Measurements from ENCODE around the gene IPO8. TPM values are rescaled to one million over a fixed set of nuclear protein-coding genes. Genes with fewer than 3 reads are reported as not detected.

Gene IPO8
- total RNA-seq (18.5 TPM), polyA plus RNA-seq (ENCODE audit: insufficient read depth in 1 of 8, insufficient read length in 8 of 8, low replicate concordance in 1 of 8) (10 to 100 TPM; 22.9 to 33.8 (median 28.7) TPM)
- long read RNA-seq, donor 1, full-length matches to known transcripts: 2 of 2 reads
- long read RNA-seq, donor 1, partial matches to known transcripts: 0 of 2 reads
- long read RNA-seq, donor 1, other reads (novel, unspliced or antisense): 0 of 2 reads
- long read RNA-seq, donor 2: 0 reads
- long read RNA-seq, donor 3, full-length matches to known transcripts: 3 of 3 reads
- long read RNA-seq, donor 3, partial matches to known transcripts: 0 of 3 reads
- long read RNA-seq, donor 3, other reads (novel, unspliced or antisense): 0 of 3 reads
- long read RNA-seq, donor 4: 0 reads
- long read RNA-seq, donor 5, full-length matches to known transcripts: 2 of 13 reads
- long read RNA-seq, donor 5, partial matches to known transcripts: 11 of 13 reads
- long read RNA-seq, donor 5, other reads (novel, unspliced or antisense): 0 of 13 reads
- long read RNA-seq, donor 6, full-length matches to known transcripts: 1 of 1 reads
- long read RNA-seq, donor 6, partial matches to known transcripts: 0 of 1 reads
- long read RNA-seq, donor 6, other reads (novel, unspliced or antisense): 0 of 1 reads
- long read RNA-seq, donor 7: 0 reads
- long read RNA-seq, donor 8: 0 reads
- long read RNA-seq, donor 9: 0 reads
- long read RNA-seq, donor 10, full-length matches to known transcripts: 2 of 7 reads
- long read RNA-seq, donor 10, partial matches to known transcripts: 5 of 7 reads
- long read RNA-seq, donor 10, other reads (novel, unspliced or antisense): 0 of 7 reads
- long read RNA-seq, donor 11, full-length matches to known transcripts: 2 of 2 reads
- long read RNA-seq, donor 11, partial matches to known transcripts: 0 of 2 reads
- long read RNA-seq, donor 11, other reads (novel, unspliced or antisense): 0 of 2 reads

DNA sequence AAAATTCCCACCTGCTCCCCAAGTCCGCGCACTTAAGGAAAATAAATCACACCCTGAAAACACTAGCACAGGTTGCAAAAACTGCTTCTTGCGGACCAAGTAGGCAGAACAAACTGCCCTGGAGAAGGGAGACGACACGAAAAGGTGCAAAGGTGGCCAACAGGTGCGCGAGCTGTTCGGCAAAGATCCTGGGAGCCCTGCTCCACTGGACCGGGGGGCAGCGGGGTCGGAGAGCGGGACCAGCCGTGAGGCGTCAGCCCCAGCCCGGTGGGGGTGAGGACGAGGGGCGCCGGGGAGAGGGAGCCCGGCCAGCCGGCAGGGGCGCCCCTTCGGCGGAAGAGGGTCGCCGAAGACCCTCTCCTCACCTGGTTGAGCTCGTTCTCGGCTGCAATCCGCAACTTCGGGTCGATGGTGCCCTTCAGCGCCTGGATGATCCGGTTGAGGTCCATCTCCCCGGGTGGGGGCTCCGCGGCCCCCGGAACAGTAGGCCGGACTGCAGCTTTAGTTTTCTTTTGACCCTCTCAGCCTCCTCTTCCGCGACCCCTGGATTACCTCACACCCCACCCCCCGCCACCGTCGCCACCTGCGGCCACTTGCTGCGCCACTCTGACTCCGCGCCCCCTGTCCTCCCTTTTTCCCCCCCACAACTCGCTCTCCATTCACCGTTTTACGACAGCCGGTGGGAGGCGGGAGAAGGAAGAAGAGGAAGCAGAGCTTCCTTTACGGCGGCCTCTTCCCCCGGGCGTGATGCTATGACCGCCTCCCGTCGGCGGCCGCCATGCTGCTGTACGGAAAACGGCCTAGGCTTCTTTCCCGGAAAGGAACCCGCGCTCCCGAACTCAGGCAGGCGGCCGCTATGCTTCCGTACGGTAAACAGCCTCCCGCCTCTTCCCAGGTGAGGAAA is at the start of gene IPO8:
Gene IPO8, minus strand, starts transcription at position 671 of the 904 bp plus-strand sequence. Its CDS starts 222 bp downstream, at position 449.
- no peaks in the 10 kb centered on the region for H3K27me3 ChIP-seq (ENCODE audit: control insufficient read depth, insufficient read depth, low read length)
- H3K4me3 ChIP-seq (ENCODE audit: low read length): peak within 1 kb of the TSS; percentile 91
- WGBS (ENCODE audit: insufficient coverage): under 1% methylated on average over 59 of the region's 71 CpGs
- H3K27ac ChIP-seq (ENCODE audit: low read length): peak within 1 kb of the TSS; percentile 43
- H3K4me1 ChIP-seq (ENCODE audit: control insufficient read depth, insufficient read depth, low read length): peaks cover 6% of the 10 kb centered on the region
- no peaks in the 10 kb centered on the region for H3K36me3 ChIP-seq (ENCODE audit: control insufficient read depth, insufficient read depth, low read length)
- no peaks in the 10 kb centered on the region for H3K9me3 ChIP-seq (replicated peaks; ENCODE audit: control insufficient read depth, low read depth, low read length)
- peak; percentile 99 for DNase-seq

DNA sequence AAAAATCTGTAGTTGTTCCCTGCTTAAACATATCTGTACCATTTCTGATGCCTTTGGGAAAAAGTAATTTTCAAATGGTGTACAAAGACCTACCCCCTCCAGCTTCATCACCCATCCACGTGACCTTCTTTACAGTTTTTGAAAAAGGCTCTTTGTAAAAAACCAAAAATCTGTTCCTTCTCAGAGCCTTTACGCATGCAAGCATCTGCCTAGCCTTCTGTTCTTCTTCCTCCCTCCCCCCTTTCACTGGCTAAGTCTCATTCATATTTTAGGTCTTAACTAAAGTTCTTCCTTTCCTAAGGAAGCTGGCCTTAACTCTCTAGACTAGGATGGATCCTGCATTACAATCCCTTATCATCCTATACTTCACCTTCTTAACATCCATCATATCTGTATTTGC is 48.7 kb upstream of the IPO8 start:
- 95% methylated on average over 2 of the region's 2 CpGs for WGBS (ENCODE audit: insufficient coverage)
- no peaks in the 10 kb centered on the region for H3K4me1 ChIP-seq (ENCODE audit: control insufficient read depth, insufficient read depth, low read length)
- H3K4me3 ChIP-seq (ENCODE audit: low read length): no peak overlapping the region
- no peaks in the 10 kb centered on the region for H3K9me3 ChIP-seq (replicated peaks; ENCODE audit: control insufficient read depth, low read depth, low read length)
- H3K27me3 ChIP-seq (ENCODE audit: control insufficient read depth, insufficient read depth, low read length): no peaks in the 10 kb centered on the region
- H3K27ac ChIP-seq (ENCODE audit: low read length): no peak overlapping the region
- H3K36me3 ChIP-seq (ENCODE audit: control insufficient read depth, insufficient read depth, low read length): peaks cover 12% of the 10 kb centered on the region
- DNase-seq: no peak

DNA sequence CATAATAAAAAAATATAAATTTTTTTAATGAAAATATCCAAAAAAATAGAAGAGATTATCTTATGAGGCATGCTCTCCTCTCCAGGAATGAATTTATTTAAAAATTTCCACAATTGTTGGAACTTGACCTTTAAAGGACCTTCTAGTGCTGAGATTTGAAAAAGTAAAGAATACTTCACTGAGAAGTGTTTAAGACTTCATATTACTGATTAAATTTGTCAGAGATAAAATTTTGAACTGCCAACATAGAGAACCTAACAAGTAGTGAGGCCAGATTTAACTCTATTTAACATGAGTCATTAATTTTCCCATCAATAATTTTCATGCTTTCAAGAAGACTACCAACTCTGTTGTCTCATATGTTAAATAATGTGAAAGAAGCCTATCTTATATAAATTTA is 44.6 kb upstream of the IPO8 start:
- Histone ChIP-seq H3K4me1 (ENCODE audit: control insufficient read depth, insufficient read depth, low read length) (no peaks in the 10 kb centered on the region), H3K27me3 (ENCODE audit: control insufficient read depth, insufficient read depth, low read length) (no peaks in the 10 kb centered on the region), H3K4me3 (ENCODE audit: low read length) (no peak overlapping the region), H3K27ac (ENCODE audit: low read length) (no peak overlapping the region), H3K36me3 (ENCODE audit: control insufficient read depth, insufficient read depth, low read length) (peaks cover 12% of the 10 kb centered on the region), H3K9me3 (replicated peaks; ENCODE audit: control insufficient read depth, low read depth, low read length) (no peaks in the 10 kb centered on the region)
- no peak for DNase-seq

DNA sequence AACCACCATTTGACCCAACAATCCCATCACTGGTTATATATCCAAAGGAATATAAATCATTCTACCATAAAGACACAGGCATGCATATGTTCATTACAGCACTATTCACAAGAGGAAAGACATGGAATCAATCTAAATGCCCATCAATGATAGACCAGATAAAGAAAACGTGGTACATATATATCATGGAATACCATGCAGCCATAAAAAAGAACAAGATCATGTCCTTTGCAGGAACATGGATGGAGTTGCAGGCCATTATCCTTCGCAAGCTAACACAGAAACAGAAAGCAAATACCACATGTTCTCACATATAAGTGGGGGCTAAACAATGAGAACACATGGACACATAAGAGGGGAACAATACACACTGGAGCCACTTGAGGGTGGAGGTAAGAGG is 43.4 kb upstream of the IPO8 start:
- Histone ChIP-seq H3K4me1 (ENCODE audit: control insufficient read depth, insufficient read depth, low read length) (no peaks in the 10 kb centered on the region), H3K36me3 (ENCODE audit: control insufficient read depth, insufficient read depth, low read length) (peaks cover 17% of the 10 kb centered on the region), H3K27me3 (ENCODE audit: control insufficient read depth, insufficient read depth, low read length) (no peaks in the 10 kb centered on the region), H3K27ac (ENCODE audit: low read length) (no peak overlapping the region), H3K4me3 (ENCODE audit: low read length) (no peak overlapping the region), H3K9me3 (replicated peaks; ENCODE audit: control insufficient read depth, low read depth, low read length) (no peaks in the 10 kb centered on the region)
- no CpG with 5 or more reads among the region's 2 CpGs for WGBS (ENCODE audit: insufficient coverage)
- DNase-seq: no peak

GRCh38 chr12:30732954-30733637 is 37.4 kb upstream of the IPO8 start:
- Histone ChIP-seq H3K4me3 (ENCODE audit: low read length) (no peak overlapping the region), H3K4me1 (ENCODE audit: control insufficient read depth, insufficient read depth, low read length) (no peaks in the 10 kb centered on the region), H3K27ac (ENCODE audit: low read length) (no peak overlapping the region), H3K36me3 (ENCODE audit: control insufficient read depth, insufficient read depth, low read length) (peaks cover 22% of the 10 kb centered on the region), H3K27me3 (ENCODE audit: control insufficient read depth, insufficient read depth, low read length) (no peaks in the 10 kb centered on the region), H3K9me3 (replicated peaks; ENCODE audit: control insufficient read depth, low read depth, low read length) (no peaks in the 10 kb centered on the region)
- no CpG with 5 or more reads among the region's 2 CpGs for WGBS (ENCODE audit: insufficient coverage)
- no peak for DNase-seq

DNA sequence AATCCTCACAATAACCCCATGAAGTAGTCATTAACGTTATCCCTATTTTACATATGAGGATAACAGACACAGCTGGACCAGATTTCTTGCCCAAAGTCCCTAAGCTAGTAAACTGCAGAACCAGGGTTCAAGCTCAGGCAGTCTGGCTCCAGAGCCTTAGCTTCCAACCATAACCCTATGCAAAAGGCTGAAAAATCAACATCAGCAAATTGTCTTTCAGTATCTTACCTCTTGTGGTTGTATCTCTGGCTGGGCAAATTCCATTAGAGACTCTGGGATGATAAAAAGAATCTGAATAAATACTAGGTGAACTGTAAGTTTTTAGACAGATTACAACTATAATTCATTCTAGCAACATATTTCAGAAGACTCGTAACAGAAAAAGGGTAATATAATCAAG is 34.3 kb upstream of the IPO8 start:
- DNase-seq: no peak
- Histone ChIP-seq H3K36me3 (ENCODE audit: control insufficient read depth, insufficient read depth, low read length) (peaks cover 18% of the 10 kb centered on the region), H3K4me3 (ENCODE audit: low read length) (no peak overlapping the region), H3K9me3 (replicated peaks; ENCODE audit: control insufficient read depth, low read depth, low read length) (no peaks in the 10 kb centered on the region), H3K4me1 (ENCODE audit: control insufficient read depth, insufficient read depth, low read length) (no peaks in the 10 kb centered on the region), H3K27ac (ENCODE audit: low read length) (no peak overlapping the region), H3K27me3 (ENCODE audit: control insufficient read depth, insufficient read depth, low read length) (no peaks in the 10 kb centered on the region)
- 88% methylated on average over 1 of the region's 2 CpGs for WGBS (ENCODE audit: insufficient coverage)

DNA sequence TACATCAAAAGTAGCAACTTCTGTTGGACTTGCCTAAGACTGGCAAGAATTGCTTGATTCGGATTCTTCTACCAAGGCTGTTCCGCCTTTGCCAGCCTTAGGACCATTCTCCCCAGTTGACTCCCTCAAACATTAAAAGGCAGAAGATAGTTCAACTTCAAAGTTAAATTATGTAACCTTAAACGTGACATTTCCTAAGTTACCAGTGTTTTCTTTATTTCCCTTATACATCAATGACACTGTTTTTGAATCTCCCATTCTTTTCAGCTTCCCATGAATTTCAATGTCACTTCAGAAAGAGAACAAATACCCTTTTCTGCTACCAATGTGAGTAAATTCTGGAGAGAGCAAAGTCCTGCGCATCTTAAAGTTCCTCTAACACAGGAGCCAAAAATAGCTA is 33.9 kb upstream of the IPO8 start:
- no CpG with 5 or more reads among the region's 4 CpGs for WGBS (ENCODE audit: insufficient coverage)

GRCh38 chr12:30726647-30727046 is 31.0 kb upstream of the IPO8 start:
- H3K36me3 ChIP-seq (ENCODE audit: control insufficient read depth, insufficient read depth, low read length): peaks cover 21% of the 10 kb centered on the region
- H3K4me1 ChIP-seq (ENCODE audit: control insufficient read depth, insufficient read depth, low read length): no peaks in the 10 kb centered on the region
- H3K9me3 ChIP-seq (replicated peaks; ENCODE audit: control insufficient read depth, low read depth, low read length): no peaks in the 10 kb centered on the region
- H3K27me3 ChIP-seq (ENCODE audit: control insufficient read depth, insufficient read depth, low read length): no peaks in the 10 kb centered on the region
- no peak overlapping the region for H3K27ac ChIP-seq (ENCODE audit: low read length)
- no peak overlapping the region for H3K4me3 ChIP-seq (ENCODE audit: low read length)
- no CpG with 5 or more reads among the region's 1 CpG for WGBS (ENCODE audit: insufficient coverage)
- DNase-seq: no peak

More for the DNA sequence above, 33.9 kb upstream of the IPO8 start:
- H3K36me3 ChIP-seq (ENCODE audit: control insufficient read depth, insufficient read depth, low read length): peaks cover 16% of the 10 kb centered on the region
- H3K9me3 ChIP-seq (replicated peaks; ENCODE audit: control insufficient read depth, low read depth, low read length): no peaks in the 10 kb centered on the region
- no peaks in the 10 kb centered on the region for H3K27me3 ChIP-seq (ENCODE audit: control insufficient read depth, insufficient read depth, low read length)
- no peak overlapping the region for H3K4me3 ChIP-seq (ENCODE audit: low read length)
- no peak overlapping the region for H3K27ac ChIP-seq (ENCODE audit: low read length)
- no peaks in the 10 kb centered on the region for H3K4me1 ChIP-seq (ENCODE audit: control insufficient read depth, insufficient read depth, low read length)
- no peak for DNase-seq

DNA sequence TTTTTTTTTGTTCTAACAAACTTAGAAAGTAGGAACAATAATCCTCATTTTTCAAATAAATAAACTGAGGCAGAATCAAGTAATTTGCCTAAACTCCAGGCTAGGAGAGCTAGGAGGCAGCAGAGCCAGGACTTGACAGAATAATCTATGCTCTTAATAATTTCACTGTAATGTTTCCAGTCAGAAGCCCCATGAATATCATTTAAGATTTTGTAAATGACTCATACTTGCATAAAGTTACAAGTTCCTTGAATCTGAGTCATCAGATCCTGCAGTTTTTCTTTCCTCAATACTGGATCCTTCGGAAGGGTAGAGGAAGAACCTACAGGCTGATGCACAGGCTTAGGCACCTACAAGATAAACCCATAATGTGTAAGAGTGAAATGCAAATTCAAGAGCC is 30.1 kb upstream of the IPO8 start:
- Histone ChIP-seq H3K4me3 (ENCODE audit: low read length) (no peak overlapping the region), H3K36me3 (ENCODE audit: control insufficient read depth, insufficient read depth, low read length) (peaks cover 21% of the 10 kb centered on the region), H3K4me1 (ENCODE audit: control insufficient read depth, insufficient read depth, low read length) (no peaks in the 10 kb centered on the region), H3K9me3 (replicated peaks; ENCODE audit: control insufficient read depth, low read depth, low read length) (no peaks in the 10 kb centered on the region), H3K27ac (ENCODE audit: low read length) (no peak overlapping the region), H3K27me3 (ENCODE audit: control insufficient read depth, insufficient read depth, low read length) (no peaks in the 10 kb centered on the region)
- no CpG with 5 or more reads among the region's 1 CpG for WGBS (ENCODE audit: insufficient coverage)
- DNase-seq: no peak
